K562 (cell line): Measurements from ENCODE around the gene ANK2. TPM values are rescaled to one million over a fixed set of nuclear protein-coding genes. Genes with fewer than 3 reads are reported as not detected.

Experiments used
- ATAC-seq: fragments of 200-7000 bp; cut with Tn5 transposase; 3 replicates; pipeline ENCODE4 v1.9.1; 2020; ENCODE audit warnings: moderate library complexity
- BruUV-seq: library from RNA; stranded (reverse); fragments of 400-500 nt; replicated peaks from 2 replicates; lab custom pipeline; 2021; lab: Mats Ljungman, UMichigan
- CTCF ChIA-PET: fragments of 300-600 bp; formaldehyde crosslinking; extraction: SDS; loops from one replicate; lab custom pipeline; 2021; ENCODE audit warnings: low intra/inter-chr PET ratio; lab: Yijun Ruan, JAX
- POLR2A ChIA-PET: fragments of 300-600, 350-650 bp; sonication (Branson Sonifier 250); formaldehyde crosslinking; extraction: SDS; loops from one replicate; lab custom pipeline; 2021; ENCODE audit warnings: antibody characterized with exemption, inconsistent platforms; lab: Yijun Ruan, JAX
- DNase-seq, 4 experiments: peaks; one replicate each; pipeline versions ENCODE4 v3.0.0 to v3.0.0-alpha.2; 2011 to 2018; ENCODE audit warnings: low spot score in 3 of 4, mixed read lengths in 3 of 4; ENCODE audit errors: extremely low read depth in 1 of 4
- FAIRE-seq: peaks from 2 replicates; lab custom pipeline; 2011; peaks lifted over from hg19 to GRCh38; lab: Jason Lieb, UNC
- H2AFZ ChIP-seq: 2 replicates; pipeline ENCODE4 v1.6.0; 2011; ENCODE audit warnings: low read depth, low read length, control low read depth, inconsistent platforms
- H3K27ac ChIP-seq: fragments of 200-600 bp; 3 replicates; pipeline ENCODE4 v1.8.0; 2011; ENCODE audit warnings: low read depth, mild to moderate bottlenecking, control low read depth, inconsistent platforms, low read length, moderate library complexity, mixed read lengths; ENCODE audit errors: extremely low read depth
- H3K27me3 ChIP-seq, 2 experiments: fragments of 300-600 bp in 1 of 2; 2 replicates in 1 of 2; 3 replicates in 1 of 2; pipeline versions ENCODE4 v1.6.0 to v1.8.0; 2011; ENCODE audit warnings: inconsistent platforms in 2 of 2, low read length in 2 of 2, mild to moderate bottlenecking in 1 of 2, mixed read lengths in 1 of 2, moderate library complexity in 1 of 2; ENCODE audit not compliant: control insufficient read depth in 2 of 2, insufficient read depth in 2 of 2
- H3K36me3 ChIP-seq: fragments of 300-600 bp; 3 replicates; pipeline ENCODE4 v1.8.0; 2011; ENCODE audit warnings: mild to moderate bottlenecking, low read length, inconsistent platforms; ENCODE audit not compliant: control insufficient read depth, insufficient read depth
- H3K4me1 ChIP-seq, 2 experiments: fragments of 200-600 bp in 1 of 2; replicated peaks in 1 of 2; 2 replicates in 1 of 2; 3 replicates in 1 of 2; pipeline versions ENCODE4 v1.5.1 to v1.8.0; 2011; ENCODE audit warnings: inconsistent platforms in 2 of 2, low read length in 2 of 2, mild to moderate bottlenecking in 1 of 2, mixed read lengths in 1 of 2, moderate library complexity in 1 of 2; ENCODE audit not compliant: control insufficient read depth in 2 of 2, insufficient read depth in 2 of 2
- H3K4me2 ChIP-seq: 2 replicates; pipeline ENCODE4 v1.6.1; 2011; ENCODE audit warnings: low read length, control low read depth, inconsistent platforms, mixed read lengths; ENCODE audit not compliant: insufficient read depth
- H3K4me3 ChIP-seq: fragments of 200-600 bp; sonication (generic), shearing (Covaris generic); 2 replicates; pipeline ENCODE4 v1.5.1; 2016; ENCODE audit warnings: control low read depth, inconsistent platforms
- H3K79me2 ChIP-seq: fragments of 200-600 bp; 3 replicates; pipeline ENCODE4 v1.8.0; 2011; ENCODE audit warnings: low read length, inconsistent platforms; ENCODE audit not compliant: control insufficient read depth, insufficient read depth
- H3K9ac ChIP-seq, 2 experiments: 2 replicates each; pipeline versions ENCODE4 v1.6.0 to v1.6.1; 2011; ENCODE audit warnings: low read depth in 2 of 2, low read length in 2 of 2, control low read depth in 1 of 2, inconsistent platforms in 1 of 2, mild to moderate bottlenecking in 1 of 2, mixed read lengths in 1 of 2; ENCODE audit not compliant: insufficient read depth in 1 of 2
- H3K9me1 ChIP-seq: one replicate; pipeline ENCODE4 v1.6.0; 2011; ENCODE audit warnings: inconsistent platforms, mild to moderate bottlenecking, low read length, moderate library complexity; ENCODE audit not compliant: control insufficient read depth, insufficient read depth
- H3K9me3 ChIP-seq: replicated peaks from 2 replicates; pipeline ENCODE4 v1.5.1; 2011; ENCODE audit warnings: low read depth, low read length, inconsistent platforms; ENCODE audit not compliant: control insufficient read depth, insufficient read depth
- H4K20me1 ChIP-seq: replicated peaks from 2 replicates; pipeline ENCODE4 v1.6.1; 2011; ENCODE audit warnings: low read length, inconsistent platforms, mixed read lengths; ENCODE audit not compliant: control insufficient read depth, insufficient read depth
- ATF1 ChIP-seq, 2 experiments: fragments of 450-650 bp in 1 of 2; IDR thresholded peaks; 2 replicates each; pipeline ENCODE4 v1.6.1; 2016; ENCODE audit warnings: missing compliant biosample characterization in 1 of 2, missing genetic modification characterization in 1 of 2
- BMI1 ChIP-seq: fragments of 150-350 bp; IDR thresholded peaks from 2 replicates; pipeline ENCODE4 v1.6.1; 2014; ENCODE audit warnings: low read length
- CBX3 ChIP-seq, 2 experiments: IDR thresholded peaks; 1 replicate in 1 of 2; 2 replicates in 1 of 2; pipeline ENCODE4 v1.6.1; 2012; ENCODE audit warnings: inconsistent platforms in 2 of 2, low read length in 2 of 2, borderline replicate concordance in 1 of 2, control low read depth in 1 of 2
- CBX5 ChIP-seq: IDR thresholded peaks from 2 replicates; pipeline ENCODE4 v1.6.1; 2014; ENCODE audit warnings: low read depth, borderline replicate concordance
- CTBP1 ChIP-seq: fragments of 450-650 bp; IDR thresholded peaks from 2 replicates; pipeline ENCODE4 v1.6.1; 2016; ENCODE audit warnings: borderline replicate concordance
- E2F6 ChIP-seq, 2 experiments: IDR thresholded peaks; 2 replicates each; pipeline ENCODE4 v1.6.1; 2011; ENCODE audit warnings: borderline replicate concordance in 1 of 2, control low read depth in 1 of 2, low read depth in 1 of 2, low read length in 1 of 2, mild to moderate bottlenecking in 1 of 2, mixed read lengths in 1 of 2, moderate library complexity in 1 of 2; ENCODE audit not compliant: insufficient read depth in 1 of 2, insufficient read length in 1 of 2, poor library complexity in 1 of 2, severe bottlenecking in 1 of 2; ENCODE audit errors: extremely low read depth in 1 of 2
- HDGF ChIP-seq: fragments of 450-650 bp; IDR thresholded peaks from 2 replicates; pipeline ENCODE4 v1.6.1; 2016
- PHTF2 ChIP-seq: fragments of 250-450 bp; sonication (Bioruptor Pico); IDR thresholded peaks from 2 replicates; pipeline ENCODE4 v1.5.0; 2021; ENCODE audit warnings: mild to moderate bottlenecking
- PKNOX1 ChIP-seq: fragments of 450-650 bp; IDR thresholded peaks from 2 replicates; pipeline ENCODE4 v1.6.1; 2016
- SIN3A ChIP-seq, 2 experiments: fragments of 150-350 bp in 1 of 2; IDR thresholded peaks; 2 replicates each; pipeline ENCODE4 v1.6.1; 2011 to 2016; ENCODE audit warnings: borderline replicate concordance in 2 of 2, low read depth in 2 of 2, low read length in 2 of 2, mild to moderate bottlenecking in 2 of 2, moderate library complexity in 2 of 2; ENCODE audit not compliant: control insufficient read depth in 1 of 2
- ZBTB12 ChIP-seq: fragments of 250-450 bp; sonication (Bioruptor Pico); IDR thresholded peaks from 2 replicates; pipeline ENCODE4 v1.4.0; 2020
- ZNF184 ChIP-seq: sonication (generic); formaldehyde crosslinking; IDR thresholded peaks from 2 replicates; pipeline ENCODE4 v1.5.0; 2020; ENCODE audit warnings: missing genetic modification reagents
- ZNF436 ChIP-seq: fragments of 250-450, 450-650 bp; sonication (Bioruptor Pico); formaldehyde crosslinking; IDR thresholded peaks from 2 replicates; pipeline ENCODE4 v1.7.0; 2020; ENCODE audit warnings: mild to moderate bottlenecking
- ZNF639 ChIP-seq, 2 experiments: fragments of 200-800 bp in 1 of 2; sonication (Bioruptor generic) in 1 of 2; sonication (generic) in 1 of 2; formaldehyde crosslinking in 1 of 2; IDR thresholded peaks in 1 of 2; conservative IDR thresholded peaks in 1 of 2; 2 replicates each; pipeline versions ENCODE4 v1.5.0 to v1.6.1; 2016 to 2020; ENCODE audit warnings: missing compliant biosample characterization in 1 of 2, missing genetic modification characterization in 1 of 2, missing genetic modification reagents in 1 of 2
- in situ Hi-C: fragments of 300-500 bp; cut with MboI; formaldehyde crosslinking; loops from 4 replicates; pipeline ENCODE4 v1.15.0; 2018; ENCODE audit warnings: inconsistent platforms, mixed read lengths
- intact Hi-C: fragments of 100-400 bp; cut with micrococcal nuclease; formaldehyde crosslinking; loops from 2 replicates; pipeline ENCODE4 v1.14.2; 2022
- polyA plus RNA-seq, 8 experiments: library from polyadenylated mRNA; depleted of rRNA in 4 of 8; stranded (reverse) in 5 of 8; unstranded in 3 of 8; fragments of >200 nt; fragmentation: Nextera tagmentation in 2 of 8; fragmentation: Illumina TruSeq in 1 of 8; extraction: Ambion mirVana in 2 of 8; extraction: Trizol in 1 of 8; gene quantifications; 2 replicates each; pipeline versions ENCODE4 v1.2.1 to v1.2.3, GENCODE V29; 2011 to 2014; ENCODE audit warnings: inconsistent platforms in 1 of 8, missing spikeins in 1 of 8
- total RNA-seq, 7 experiments: library from RNA; depleted of rRNA in 6 of 7; stranded (reverse); fragments of >200 nt in 6 of 7; fragmentation: Illumina TruSeq in 2 of 7; extraction: Trizol in 2 of 7; gene quantifications; 2 replicates each; pipeline versions ENCODE4 v1.2.1 to v1.2.3, GENCODE V29; 2011 to 2021; ENCODE audit warnings: low replicate concordance in 1 of 7

The ANK2 gene
- total and polyA plus RNA-seq, 9 of the 15 experiments (the other 6 are each of a cell fraction or from before 2014, with no cell fraction given), result 0.07 to 0.24 TPM; not detected in 7

GRCh38 chr4:113350576-113350975, 301.1 kb downstream of the ANK2 start:
- FAIRE-seq, result no peak
- Histone ChIP-seq H3K79me2 (no peaks in the 10 kb centered on the region), H3K9ac (no peak overlapping the region), H4K20me1 (no peaks in the 10 kb centered on the region), H3K36me3 (no peaks in the 10 kb centered on the region)
- in situ Hi-C loops, result no loop called here
- TF ChIP-seq ZNF184 (CRISPR knock-in tag), result no peak
- TF ChIP-seq ZNF436 (CRISPR knock-in tag), result no peak
- no peak for TF ChIP-seq CBX5
- no peak for TF ChIP-seq PHTF2 (CRISPR knock-in tag)
- no peak for TF ChIP-seq SIN3A (IDR thresholded peaks at IDR 0.05; ENCODE audit: borderline replicate concordance in 2 of 2, control insufficient read depth in 1 of 2, low read depth in 2 of 2, low read length in 2 of 2)
- TF ChIP-seq HDGF, result no peak
- no peak for TF ChIP-seq E2F6 (IDR thresholded peaks at IDR 0.05; ENCODE audit: borderline replicate concordance in 1 of 2, extremely low read depth in 1 of 2, insufficient read depth in 1 of 2, insufficient read length in 1 of 2, low read depth in 1 of 2, low read length in 1 of 2, poor library complexity in 1 of 2, severe bottlenecking in 1 of 2)
- TF ChIP-seq CBX3 (IDR thresholded peaks at IDR 0.05; ENCODE audit: borderline replicate concordance in 1 of 2, low read length in 2 of 2), result no peak
- no peak for TF ChIP-seq PKNOX1
- no peak for TF ChIP-seq BMI1
- TF ChIP-seq ZBTB12 (CRISPR knock-in tag), result no peak
- no peak for TF ChIP-seq CTBP1
- TF ChIP-seq ATF1 (CRISPR knock-in tag; IDR thresholded peaks at IDR 0.05), result no peak
- TF ChIP-seq ATF1 (tag; IDR thresholded peaks at IDR 0.05), result no peak
- no peak for TF ChIP-seq ZNF639 (CRISPR knock-in tag; conservative IDR thresholded peaks at IDR 0.05 in 1 of 2, IDR thresholded peaks at IDR 0.05 in 1 of 2)
- TF ChIP-seq, all 486 proteins: peak for 0
- Histone ChIP-seq H3K4me3 (no peak overlapping the region), H3K27me3 (no peaks in the 10 kb centered on the region), H3K4me1 (no peaks in the 10 kb centered on the region), H3K9me1 (no peaks in the 10 kb centered on the region), H3K27ac (no peak overlapping the region), H2AFZ (no peak overlapping the region), H3K4me2 (no peak overlapping the region), H3K9me3 (no peaks in the 10 kb centered on the region)
- ChIA-PET POLR2A (no interaction called here), CTCF (no interaction called here)
- BruUV-seq, result no TSS peak
- DNase-seq, result no peak
- ATAC-seq, result no peak
- intact Hi-C loops, result no loop called here
